Tibial nerve (tissue), 4 donors: ENCODE results near the gene PLA2G2D. TPM values are rescaled to one million over a fixed set of nuclear protein-coding genes. Genes with fewer than 3 reads are reported as not detected.
A peak's percentile ranks its signal among the peaks of the same experiment; 100 is the strongest.

ENCODE experiments used
- DNase-seq, 2 donors: peaks; one replicate each; pipeline ENCODE4 v3.0.0-alpha.2; 2019; ENCODE audit warnings: low spot score in 2 of 2
- H3K27ac ChIP-seq, 4 donors: fragments of 200-600 bp; sonication (generic) in 3 of 4; one replicate each; pipeline ENCODE4 v1.5.1; 2017 to 2019; ENCODE audit warnings: mild to moderate bottlenecking in 1 of 4
- H3K27me3 ChIP-seq, 2 donors: fragments of 200-600 bp; sonication (generic) in 1 of 2; one replicate each; pipeline versions ENCODE4 v1.5.1 to v1.6.0; 2017 to 2019
- H3K36me3 ChIP-seq, 3 donors: fragments of 200-600 bp; sonication (generic); one replicate each; pipeline ENCODE4 v1.5.1; 2018 to 2019
- H3K4me1 ChIP-seq, 4 donors: fragments of 200-600 bp; sonication (generic) in 3 of 4; one replicate each; pipeline ENCODE4 v1.5.1; 2017 to 2019
- H3K4me3 ChIP-seq, 4 donors: fragments of 200-600 bp; sonication (generic) in 3 of 4; one replicate each; pipeline ENCODE4 v1.5.1; 2017 to 2019; ENCODE audit warnings: mild to moderate bottlenecking in 1 of 4, moderate library complexity in 1 of 4
- H3K9me3 ChIP-seq, 4 donors: fragments of 200-600 bp; sonication (generic) in 3 of 4; one replicate each; pipeline ENCODE4 v1.5.1; 2017 to 2019
- CTCF ChIP-seq, 5 experiments: fragments of 200-600 bp in 3 of 5; fragments of 450-650 bp in 2 of 5; sonication (generic) in 3 of 5; IDR thresholded peaks; one replicate each; pipeline ENCODE4 v1.5.1; 2016 to 2019; ENCODE audit warnings: antibody characterized with exemption in 5 of 5, mild to moderate bottlenecking in 3 of 5, moderate library complexity in 2 of 5
- EP300 ChIP-seq, 2 donors: sonication (generic); formaldehyde crosslinking; IDR thresholded peaks; one replicate each; pipeline ENCODE4 v1.6.1; 2017; ENCODE audit warnings: antibody characterized with exemption in 2 of 2, mild to moderate bottlenecking in 1 of 2
- POLR2A ChIP-seq, 2 donors: fragments of 450-650 bp; IDR thresholded peaks; one replicate each; pipeline ENCODE4 v1.6.1; 2017; ENCODE audit warnings: antibody characterized with exemption in 2 of 2, mild to moderate bottlenecking in 2 of 2, moderate library complexity in 2 of 2
- WGBS, 2 donors: methylation state at CpG; one replicate each; pipeline ENCODE4 v1.1.5; 2018; 5-methylcytosine and 5-hydroxymethylcytosine counted together
- total RNA-seq, 4 donors: library from RNA; depleted of rRNA; stranded (reverse); fragments of >200 nt; gene quantifications; one replicate each; pipeline ENCODE4 v1.1.0, GENCODE V29; 2016

The PLA2G2D gene
- total RNA-seq, 4 donors from 2014 or later = not detected

GRCh38 chr1:20090641-20091040 lies 28.7 kb downstream of the PLA2G2D start:
- 77 to 83% methylated on average over 6 of the region's 6 CpGs for WGBS, 2 donors
- DNase-seq = no peak
- H3K4me3 ChIP-seq = no peak overlapping the region
- H3K27ac ChIP-seq = peak overlapping the region in 1 of 4 donors; percentile 51
- H3K36me3 ChIP-seq = no peaks in the 10 kb centered on the region
- no peaks in the 10 kb centered on the region for H3K27me3 ChIP-seq
- H3K4me1 ChIP-seq = peaks cover 0 to 8% (median 0%) of the 10 kb centered on the region in 4 donors
- no peak for TF ChIP-seq POLR2A (IDR thresholded peaks at IDR 0.05)
- no peak for TF ChIP-seq CTCF (IDR thresholded peaks at IDR 0.05)
- no peak for TF ChIP-seq EP300 (IDR thresholded peaks at IDR 0.05)
- H3K9me3 ChIP-seq = no peaks in the 10 kb centered on the region

DNA sequence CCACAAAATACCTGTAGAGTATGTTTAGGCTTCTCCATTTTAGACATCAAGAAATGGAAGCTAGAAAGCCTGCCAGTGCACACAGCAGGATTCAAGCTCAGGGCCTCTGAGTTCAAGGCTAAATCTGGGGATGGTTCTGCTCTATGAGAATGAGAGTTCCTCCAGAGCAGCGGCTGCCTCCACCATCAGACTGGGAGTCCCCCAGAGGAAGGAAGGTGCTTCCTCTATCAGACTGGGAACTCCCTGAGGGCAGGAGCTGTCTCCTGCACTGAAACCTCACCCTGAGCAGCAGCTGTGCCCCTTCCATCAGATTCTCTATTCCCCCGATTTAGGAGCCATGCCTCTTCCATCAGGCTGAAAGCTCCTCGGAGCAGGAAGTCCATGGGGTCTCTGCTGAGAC lies 29.2 kb downstream of the PLA2G2D start:
- Histone ChIP-seq H3K4me3 (no peak overlapping the region), H3K27ac (no peak overlapping the region), H3K27me3 (no peaks in the 10 kb centered on the region), H3K36me3 (no peaks in the 10 kb centered on the region), H3K4me1 (peaks cover 0 to 8% (median 0%) of the 10 kb centered on the region in 4 donors), H3K9me3 (no peaks in the 10 kb centered on the region)
- no peak for DNase-seq
- TF ChIP-seq EP300 (IDR thresholded peaks at IDR 0.05) (no peak), POLR2A (IDR thresholded peaks at IDR 0.05) (no peak), CTCF (IDR thresholded peaks at IDR 0.05) (no peak)
- WGBS, 2 donors = 87 to 93% methylated on average over 3 of the region's 3 CpGs

GRCh38 chr1:20089328-20090077 lies 29.8 kb downstream of the PLA2G2D start:
- Histone ChIP-seq H3K4me3 (no peak overlapping the region), H3K27me3 (no peaks in the 10 kb centered on the region), H3K4me1 (peaks cover 0 to 8% (median 0%) of the 10 kb centered on the region in 4 donors), H3K9me3 (no peaks in the 10 kb centered on the region), H3K36me3 (no peaks in the 10 kb centered on the region), H3K27ac (no peak overlapping the region)
- DNase-seq = no peak
- 85 to 92% methylated on average over 19 of the region's 19 CpGs for WGBS, 2 donors
- TF ChIP-seq EP300 (IDR thresholded peaks at IDR 0.05) (no peak), POLR2A (IDR thresholded peaks at IDR 0.05) (no peak), CTCF (IDR thresholded peaks at IDR 0.05) (no peak)

DNA sequence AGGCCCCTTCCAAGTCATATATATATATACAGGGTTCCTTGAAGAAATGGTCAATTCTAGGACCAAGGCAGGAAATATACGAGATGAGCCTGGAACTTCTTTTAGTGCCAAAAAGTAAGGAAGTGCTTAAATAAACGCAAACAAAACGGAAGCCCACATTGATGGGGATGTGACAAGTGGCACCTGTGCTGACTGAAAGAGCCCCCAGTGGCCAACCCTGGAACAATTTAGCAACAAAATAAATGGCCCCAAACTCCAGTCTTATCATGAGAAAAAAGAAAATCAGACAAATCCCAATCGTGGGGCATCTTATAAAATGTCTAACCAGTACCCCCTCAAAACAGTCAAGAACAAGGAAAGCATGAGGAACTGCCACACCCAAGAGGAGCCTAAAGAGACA lies 31.7 kb downstream of the PLA2G2D start:
- WGBS, 2 donors = 65 to 73% methylated on average over 4 of the region's 4 CpGs
- no peaks in the 10 kb centered on the region for H3K9me3 ChIP-seq
- no peaks in the 10 kb centered on the region for H3K27me3 ChIP-seq
- H3K4me1 ChIP-seq = no peaks in the 10 kb centered on the region
- H3K4me3 ChIP-seq = no peak overlapping the region
- TF ChIP-seq CTCF (IDR thresholded peaks at IDR 0.05) (no peak), EP300 (IDR thresholded peaks at IDR 0.05) (no peak), POLR2A (IDR thresholded peaks at IDR 0.05) (no peak)
- H3K36me3 ChIP-seq = no peaks in the 10 kb centered on the region
- DNase-seq = no peak
- H3K27ac ChIP-seq = no peak overlapping the region

- no peak overlapping the region for H3K4me3 ChIP-seq
- no peaks in the 10 kb centered on the region for H3K36me3 ChIP-seq
- H3K27me3 ChIP-seq = no peaks in the 10 kb centered on the region
- TF ChIP-seq CTCF (IDR thresholded peaks at IDR 0.05) (no peak), POLR2A (IDR thresholded peaks at IDR 0.05) (no peak), EP300 (IDR thresholded peaks at IDR 0.05) (no peak)
- no peaks in the 10 kb centered on the region for H3K4me1 ChIP-seq
- H3K9me3 ChIP-seq = no peaks in the 10 kb centered on the region
- no peak overlapping the region for H3K27ac ChIP-seq
- DNase-seq = no peak
- 85 to 93% methylated on average over 1 of the region's 1 CpG for WGBS, 2 donors
These were observed 32.5 kb downstream of the PLA2G2D start for GRCh38 chr1:20086800-20087199.
